ENCODE data around the gene CYP26B1.

DNA sequence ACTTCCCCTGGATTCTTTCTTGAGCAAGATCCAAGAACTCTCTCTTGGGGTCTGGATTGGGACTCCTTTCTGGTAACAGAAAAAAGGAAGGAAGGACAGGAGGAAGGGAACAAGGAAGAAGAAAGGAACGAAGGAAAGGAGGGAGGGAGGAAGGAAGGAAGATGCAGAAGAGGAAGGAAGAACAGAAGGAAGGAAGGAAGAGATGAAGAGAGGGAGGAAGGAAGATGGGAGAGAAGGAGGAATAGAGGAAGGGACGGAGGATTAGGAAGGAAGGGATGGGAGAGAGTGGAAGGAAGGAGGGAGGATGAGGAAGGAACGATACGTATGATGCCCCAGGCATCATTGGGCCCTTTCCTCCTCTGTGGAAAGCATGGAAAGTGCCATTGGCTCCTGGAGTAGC is 58.6 kb downstream of the CYP26B1 start:
- TF ChIP-seq POLR2A (IDR thresholded peaks at IDR 0.05; ENCODE audit: low read depth, low read length) (no peak), POLR2AphosphoS5 (IDR thresholded peaks at IDR 0.05; ENCODE audit: low read depth, low read length) (no peak)

Measured in GM12892 (cell line).